Retinal pigment epithelial cell (primary cell): Measurements from ENCODE around the gene DCLK1.

Experiments
- DNase-seq: peaks from one replicate; pipeline ENCODE4 v3.0.0-alpha.2; 2010; ENCODE audit warnings: low read depth
- H3K4me3 ChIP-seq: 2 replicates; pipeline ENCODE4 v1.5.1; 2011; ENCODE audit warnings: mild to moderate bottlenecking, low read length, control low read depth, moderate library complexity
- TF ChIP-seq, protein P1 (sequence below): conservative IDR thresholded peaks from 2 replicates; pipeline ENCODE4 v1.5.1; 2011; ENCODE audit warnings: low read depth, low read length, control low read depth, inconsistent platforms

DCLK1 gene

DNA sequence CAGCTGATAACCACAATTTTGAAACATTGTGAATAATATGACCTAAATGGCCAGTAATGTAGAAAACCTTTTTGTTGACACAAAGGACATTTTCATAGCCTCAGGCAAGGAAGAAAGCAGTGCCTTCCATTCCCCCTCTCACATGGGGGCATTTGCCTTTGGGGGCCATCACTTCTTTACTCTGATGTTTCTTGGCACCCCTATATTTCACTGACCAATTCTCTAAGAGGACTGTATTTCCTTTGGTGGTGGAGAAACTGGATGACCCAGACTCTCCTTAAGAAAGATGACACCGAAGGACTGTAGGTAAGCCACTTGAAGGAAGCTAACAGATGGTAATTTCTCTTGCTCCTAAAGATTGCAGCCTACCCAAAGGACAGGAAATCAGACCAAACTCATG is 254.6 kb downstream of the DCLK1 start:
- no peak overlapping the region for H3K4me3 ChIP-seq
- TF ChIP-seq, protein P1, sequence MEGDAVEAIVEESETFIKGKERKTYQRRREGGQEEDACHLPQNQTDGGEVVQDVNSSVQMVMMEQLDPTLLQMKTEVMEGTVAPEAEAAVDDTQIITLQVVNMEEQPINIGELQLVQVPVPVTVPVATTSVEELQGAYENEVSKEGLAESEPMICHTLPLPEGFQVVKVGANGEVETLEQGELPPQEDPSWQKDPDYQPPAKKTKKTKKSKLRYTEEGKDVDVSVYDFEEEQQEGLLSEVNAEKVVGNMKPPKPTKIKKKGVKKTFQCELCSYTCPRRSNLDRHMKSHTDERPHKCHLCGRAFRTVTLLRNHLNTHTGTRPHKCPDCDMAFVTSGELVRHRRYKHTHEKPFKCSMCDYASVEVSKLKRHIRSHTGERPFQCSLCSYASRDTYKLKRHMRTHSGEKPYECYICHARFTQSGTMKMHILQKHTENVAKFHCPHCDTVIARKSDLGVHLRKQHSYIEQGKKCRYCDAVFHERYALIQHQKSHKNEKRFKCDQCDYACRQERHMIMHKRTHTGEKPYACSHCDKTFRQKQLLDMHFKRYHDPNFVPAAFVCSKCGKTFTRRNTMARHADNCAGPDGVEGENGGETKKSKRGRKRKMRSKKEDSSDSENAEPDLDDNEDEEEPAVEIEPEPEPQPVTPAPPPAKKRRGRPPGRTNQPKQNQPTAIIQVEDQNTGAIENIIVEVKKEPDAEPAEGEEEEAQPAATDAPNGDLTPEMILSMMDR, result no peak
- no peak for DNase-seq

DNA sequence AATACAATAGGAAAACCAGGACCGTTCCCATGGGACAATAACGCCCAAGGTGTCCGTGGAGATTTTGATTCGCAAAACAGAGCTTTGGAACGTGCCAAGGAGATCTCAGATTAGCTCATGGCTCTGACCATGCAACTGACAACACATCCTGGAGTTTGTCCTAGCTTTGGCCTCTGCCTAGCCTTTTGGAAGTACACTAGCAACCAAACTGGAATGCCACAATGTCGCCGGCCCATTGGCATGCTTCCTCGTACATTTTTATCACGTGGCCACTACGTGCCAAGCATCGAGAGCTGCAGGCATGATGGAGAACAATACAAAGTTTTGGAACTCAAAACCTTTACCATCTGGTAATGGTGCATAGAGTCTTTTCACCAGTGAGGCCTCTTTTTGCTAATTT is 256.5 kb downstream of the DCLK1 start:
- TF ChIP-seq, protein P1, result no peak
- DNase-seq, result no peak
- H3K4me3 ChIP-seq, result no peak overlapping the region

DNA sequence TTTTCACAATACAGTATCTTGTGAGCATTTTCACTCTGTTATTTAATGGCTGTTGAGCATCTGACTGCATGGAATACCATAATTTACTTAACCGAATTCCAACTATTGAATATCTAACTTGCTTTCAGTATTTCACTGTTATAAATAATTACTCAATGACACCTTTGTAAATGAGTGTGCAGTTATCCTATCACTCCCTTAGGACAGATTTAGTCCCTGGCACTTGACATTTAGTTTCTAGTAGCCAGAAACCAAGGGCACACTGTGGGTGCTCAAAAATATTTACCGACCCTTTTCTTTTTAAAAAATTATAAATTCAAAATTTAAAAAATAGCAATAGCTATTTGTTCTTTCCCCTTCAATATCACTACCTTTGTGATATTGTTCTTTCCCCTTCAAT is 258.8 kb downstream of the DCLK1 start:
- H3K4me3 ChIP-seq, result no peak overlapping the region
- DNase-seq, result no peak
- TF ChIP-seq, protein P1, result no peak

DNA sequence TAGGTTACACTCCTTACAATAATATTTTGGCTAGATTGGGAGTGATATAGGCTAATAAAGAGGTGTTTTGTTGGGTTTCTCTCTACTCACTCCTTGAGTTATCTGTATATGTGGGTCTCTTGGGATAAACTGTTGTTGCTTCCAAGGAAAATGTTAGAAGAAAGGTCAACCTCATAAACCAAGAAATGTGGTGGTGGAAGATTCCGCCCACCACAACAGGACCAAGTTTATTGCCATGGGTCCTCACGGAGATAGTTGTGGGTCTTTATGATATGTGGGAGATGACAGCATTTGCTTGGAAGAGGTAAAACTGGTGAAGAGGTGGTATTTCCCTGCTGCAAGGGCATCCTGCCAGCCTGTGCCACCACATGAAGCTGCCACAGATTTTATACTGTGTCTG is 259.6 kb downstream of the DCLK1 start:
- DNase-seq, result no peak
- TF ChIP-seq, protein P1, result no peak
- no peak overlapping the region for H3K4me3 ChIP-seq

DNA sequence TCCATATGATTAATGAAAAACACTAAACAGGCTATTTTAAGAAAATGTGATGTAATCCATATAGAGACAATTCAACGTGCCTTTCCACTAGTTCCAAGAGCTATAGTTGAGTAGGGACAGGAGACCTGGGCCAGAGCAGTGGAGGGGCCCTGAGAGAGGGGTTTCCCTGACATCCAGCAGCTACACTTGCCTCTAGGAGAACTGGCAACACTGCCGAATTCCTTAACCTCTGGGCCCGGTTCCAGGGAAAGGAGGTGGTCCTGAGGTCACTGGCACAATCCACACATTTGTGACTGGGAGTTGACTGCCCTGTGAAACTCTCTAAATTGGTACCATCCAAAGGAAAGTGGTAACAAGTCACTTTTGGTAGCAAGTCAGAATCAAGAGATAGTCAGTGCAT is 264.4 kb downstream of the DCLK1 start:
- H3K4me3 ChIP-seq, result no peak overlapping the region
- TF ChIP-seq, protein P1, result no peak
- DNase-seq, result peak; percentile 29

DNA sequence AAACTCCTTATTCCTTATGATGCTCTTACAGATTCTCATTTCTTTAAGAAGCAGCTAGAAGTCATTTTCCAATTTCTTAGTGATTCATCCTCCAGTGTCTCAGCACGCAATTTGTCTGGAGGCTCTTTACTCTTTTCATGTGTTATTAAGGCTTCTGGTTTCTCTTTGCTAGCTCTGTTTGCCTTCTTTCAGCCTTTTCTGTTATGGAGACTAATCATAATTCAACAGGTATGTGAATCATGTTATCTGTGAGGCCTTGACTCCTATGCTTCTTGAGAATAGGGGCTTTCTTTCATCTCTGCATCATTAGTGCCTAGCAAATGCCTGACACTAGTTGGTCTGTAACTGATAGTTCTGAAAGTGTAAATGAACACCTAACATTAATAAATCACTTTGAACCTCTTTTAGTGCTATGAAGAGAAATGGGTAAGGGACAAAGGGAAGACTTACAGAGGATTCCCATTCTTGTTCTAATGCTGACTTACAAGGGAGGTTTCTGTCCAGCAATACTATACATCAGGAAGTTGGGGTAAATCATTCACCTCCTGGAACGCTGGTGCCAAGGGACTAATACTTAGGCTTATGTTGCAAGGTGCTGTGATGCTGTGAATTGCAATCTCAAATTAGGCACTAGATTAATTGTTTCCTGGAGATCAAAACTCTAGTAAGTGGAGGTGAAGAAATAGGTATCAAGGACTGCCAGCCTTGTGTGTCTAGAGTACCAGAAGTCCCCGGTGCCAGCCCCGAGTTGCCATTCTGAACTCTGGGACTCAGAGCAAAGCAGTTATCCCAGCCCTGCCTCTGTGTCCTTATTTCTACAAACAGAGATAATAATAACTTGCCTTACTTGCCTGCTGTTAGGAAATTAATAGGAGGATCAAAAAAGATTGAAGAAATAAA is 265.6 kb downstream of the DCLK1 start:
- no peak for DNase-seq
- TF ChIP-seq, protein P1, result no peak
- H3K4me3 ChIP-seq, result no peak overlapping the region

DNA sequence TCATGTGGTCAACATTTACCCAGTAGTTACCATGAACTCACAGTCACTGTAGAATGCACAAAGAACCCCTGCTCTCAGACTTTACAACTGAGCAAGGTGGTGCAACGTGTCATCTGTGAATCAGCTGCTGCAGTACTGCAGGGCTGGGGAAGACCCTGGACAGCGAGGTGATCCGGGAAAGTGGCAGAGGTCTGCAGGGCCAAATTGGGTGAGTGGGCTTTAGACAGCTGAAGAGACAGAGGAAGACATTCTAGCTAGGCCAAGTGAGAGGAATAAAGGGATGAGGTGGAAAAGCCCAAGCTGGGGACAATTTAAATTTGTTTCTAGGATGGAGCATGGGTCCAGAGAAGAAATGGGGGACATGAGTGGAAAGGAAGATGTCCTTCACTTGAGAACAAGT is 270.5 kb downstream of the DCLK1 start:
- H3K4me3 ChIP-seq, result no peak overlapping the region
- no peak for DNase-seq
- TF ChIP-seq, protein P1, result no peak
